ENCODE results near the gene SLC12A7.

The SLC12A7 gene

GRCh38 chr5:1125030-1125357, 13.1 kb upstream of the SLC12A7 start:
- TF ChIP-seq, protein P1, sequence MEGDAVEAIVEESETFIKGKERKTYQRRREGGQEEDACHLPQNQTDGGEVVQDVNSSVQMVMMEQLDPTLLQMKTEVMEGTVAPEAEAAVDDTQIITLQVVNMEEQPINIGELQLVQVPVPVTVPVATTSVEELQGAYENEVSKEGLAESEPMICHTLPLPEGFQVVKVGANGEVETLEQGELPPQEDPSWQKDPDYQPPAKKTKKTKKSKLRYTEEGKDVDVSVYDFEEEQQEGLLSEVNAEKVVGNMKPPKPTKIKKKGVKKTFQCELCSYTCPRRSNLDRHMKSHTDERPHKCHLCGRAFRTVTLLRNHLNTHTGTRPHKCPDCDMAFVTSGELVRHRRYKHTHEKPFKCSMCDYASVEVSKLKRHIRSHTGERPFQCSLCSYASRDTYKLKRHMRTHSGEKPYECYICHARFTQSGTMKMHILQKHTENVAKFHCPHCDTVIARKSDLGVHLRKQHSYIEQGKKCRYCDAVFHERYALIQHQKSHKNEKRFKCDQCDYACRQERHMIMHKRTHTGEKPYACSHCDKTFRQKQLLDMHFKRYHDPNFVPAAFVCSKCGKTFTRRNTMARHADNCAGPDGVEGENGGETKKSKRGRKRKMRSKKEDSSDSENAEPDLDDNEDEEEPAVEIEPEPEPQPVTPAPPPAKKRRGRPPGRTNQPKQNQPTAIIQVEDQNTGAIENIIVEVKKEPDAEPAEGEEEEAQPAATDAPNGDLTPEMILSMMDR (IDR thresholded peaks at IDR 0.05; ENCODE audit: low read length, missing control alignments) = no peak

GRCh38 chr5:1124205-1125029, 12.6 kb upstream of the SLC12A7 start:
- TF ChIP-seq, protein P1 (IDR thresholded peaks at IDR 0.05; ENCODE audit: low read length, missing control alignments) = no peak
- DNase-seq (ENCODE audit: low read depth) = no peak
- no peak overlapping the region for H3K4me3 ChIP-seq (replicated peaks; ENCODE audit: low read depth, low read length)

More at GRCh38 chr5:1125030-1125357, 13.1 kb upstream of the SLC12A7 start:
- DNase-seq (ENCODE audit: low read depth) = peak; percentile 68
- no peak overlapping the region for H3K4me3 ChIP-seq (replicated peaks; ENCODE audit: low read depth, low read length)

GRCh38 chr5:1123418-1124147, 11.7 kb upstream of the SLC12A7 start:
- no peak overlapping the region for H3K4me3 ChIP-seq (replicated peaks; ENCODE audit: low read depth, low read length)
- TF ChIP-seq, protein P1 (IDR thresholded peaks at IDR 0.05; ENCODE audit: low read length, missing control alignments) = no peak
- DNase-seq (ENCODE audit: low read depth) = no peak

GRCh38 chr5:1122511-1123294, 10.8 kb upstream of the SLC12A7 start:
- TF ChIP-seq, protein P1 (IDR thresholded peaks at IDR 0.05; ENCODE audit: low read length, missing control alignments) = no peak
- no peak for DNase-seq (ENCODE audit: low read depth)
- no peak overlapping the region for H3K4me3 ChIP-seq (replicated peaks; ENCODE audit: low read depth, low read length)

GRCh38 chr5:1121891-1122290, 10.0 kb upstream of the SLC12A7 start:
- DNase-seq (ENCODE audit: low read depth) = no peak
- TF ChIP-seq, protein P1 (IDR thresholded peaks at IDR 0.05; ENCODE audit: low read length, missing control alignments) = no peak
- no peak overlapping the region for H3K4me3 ChIP-seq (replicated peaks; ENCODE audit: low read depth, low read length)

DNA sequence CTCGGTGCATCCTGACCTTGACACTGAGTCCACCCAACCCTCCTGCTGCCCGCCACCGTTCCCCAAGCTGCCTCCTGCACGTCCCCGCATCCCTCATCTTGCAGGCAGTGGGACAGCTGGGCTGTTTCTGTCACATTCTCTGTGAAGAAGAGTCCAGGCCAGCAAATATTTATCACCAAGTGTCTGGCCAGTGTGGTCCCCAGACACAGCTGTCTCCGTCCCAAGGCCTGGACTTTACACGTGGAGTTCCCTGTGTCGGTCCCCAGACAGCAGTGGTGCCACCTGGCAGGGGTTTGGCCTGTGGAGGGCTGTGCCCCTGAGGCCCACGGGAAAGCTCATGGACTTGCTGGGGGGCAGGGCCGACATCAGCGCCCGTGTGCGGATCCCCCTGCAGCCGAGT, 9.2 kb upstream of the SLC12A7 start:
- TF ChIP-seq, protein P1 (IDR thresholded peaks at IDR 0.05; ENCODE audit: low read length, missing control alignments) = no peak
- no peak overlapping the region for H3K4me3 ChIP-seq (replicated peaks; ENCODE audit: low read depth, low read length)
- DNase-seq (ENCODE audit: low read depth) = no peak
